HG02852 (cell line): ENCODE measurements around the gene NMUR1.

Experiments used
- ATAC-seq: cut with Tn5 transposase; IDR thresholded peaks from one replicate; pipeline ENCODE4 v1.9.1; 2021; ENCODE audit warnings: mild to moderate bottlenecking, moderate library complexity; ENCODE audit not compliant: unreplicated experiment

The NMUR1 gene

GRCh38 chr2:231554327-231554726, 24.1 kb upstream of the NMUR1 start:
- no peak for ATAC-seq

GRCh38 chr2:231552752-231553151, 22.5 kb upstream of the NMUR1 start:
- no peak for ATAC-seq

GRCh38 chr2:231549446-231550239, 19.4 kb upstream of the NMUR1 start:
- no peak for ATAC-seq

GRCh38 chr2:231548752-231549151, 18.5 kb upstream of the NMUR1 start:
- no peak for ATAC-seq

- no peak for ATAC-seq
These were observed 17.3 kb upstream of the NMUR1 start for GRCh38 chr2:231547315-231548110.

- no peak for ATAC-seq
These were observed 15.9 kb upstream of the NMUR1 start for GRCh38 chr2:231546014-231546715.

- ATAC-seq = peak; percentile 99
These were observed 15.1 kb upstream of the NMUR1 start for GRCh38 chr2:231545105-231545902.

GRCh38 chr2:231542136-231542535, 11.9 kb upstream of the NMUR1 start:
- no peak for ATAC-seq

GRCh38 chr2:231541645-231542044, 11.4 kb upstream of the NMUR1 start:
- no peak for ATAC-seq

GRCh38 chr2:231539991-231540390, 9.7 kb upstream of the NMUR1 start:
- ATAC-seq = no peak

GRCh38 chr2:231535961-231536360, 5.7 kb upstream of the NMUR1 start:
- ATAC-seq = no peak

- ATAC-seq = no peak
These were observed 3.5 kb upstream of the NMUR1 start for GRCh38 chr2:231533777-231534125.

GRCh38 chr2:231533086-231533776, 3.0 kb upstream of the NMUR1 start:
- ATAC-seq = no peak

GRCh38 chr2:231532756-231533035, 2.5 kb upstream of the NMUR1 start:
- no peak for ATAC-seq

- ATAC-seq = no peak
These were observed 1.9 kb upstream of the NMUR1 start for GRCh38 chr2:231531883-231532755.

GRCh38 chr2:231531466-231531865, 1.2 kb upstream of the NMUR1 start:
- no peak for ATAC-seq

- no peak for ATAC-seq
These were observed 1.6 kb downstream of the NMUR1 start for GRCh38 chr2:231528636-231529030.

GRCh38 chr2:231527955-231528635, 2.1 kb downstream of the NMUR1 start:
- ATAC-seq = no peak

GRCh38 chr2:231527091-231527395, 3.2 kb downstream of the NMUR1 start:
- ATAC-seq = no peak
